Urinary bladder (tissue), 4 donors: ENCODE results near the gene PKD2L1. TPM values are rescaled to one million over a fixed set of nuclear protein-coding genes. Genes with fewer than 3 reads are reported as not detected.
A peak's percentile ranks its signal among the peaks of the same experiment; 100 is the strongest.
"Not testable (repeated sequence)": the region's sequence is repeated elsewhere in the genome, so short reads cannot be mapped to it uniquely, and the experiment has no call there.

Experiments used
- DNase-seq: peaks from one replicate; pipeline ENCODE4 v3.0.0-alpha.2; 2015; ENCODE audit errors: extremely low spot score
- H3K27ac ChIP-seq: one replicate; pipeline ENCODE4 v1.5.1; 2013; ENCODE audit warnings: low read depth, mild to moderate bottlenecking, moderate library complexity
- H3K36me3 ChIP-seq: one replicate; pipeline ENCODE4 v1.6.1; 2013; ENCODE audit warnings: mild to moderate bottlenecking, moderate library complexity; ENCODE audit not compliant: insufficient read depth
- H3K4me1 ChIP-seq: one replicate; pipeline ENCODE4 v1.6.1; 2013; ENCODE audit warnings: mild to moderate bottlenecking, moderate library complexity; ENCODE audit not compliant: insufficient read depth
- H3K4me3 ChIP-seq: one replicate; pipeline ENCODE4 v1.5.1; 2013; ENCODE audit warnings: low read depth, low read length
- WGBS: extraction: QIAGEN DNeasy Blood & Tissue Kit; methylation state at CpG from one replicate; pipeline ENCODE4 v1.1.7; 2013; 5-methylcytosine and 5-hydroxymethylcytosine counted together
- polyA plus RNA-seq: library from polyadenylated mRNA; stranded (reverse); fragments of 200-250 nt; gene quantifications from one replicate; pipeline ENCODE4 v1.2.3, GENCODE V29; 2013
- total RNA-seq: library from RNA; depleted of rRNA; stranded (reverse); fragments of >200 nt; gene quantifications from one replicate; pipeline ENCODE4 v1.2.3, GENCODE V29; 2014
- donor health status: healthy with polysubstance abuse.
- donor health status: healthy.

Gene PKD2L1
- total and polyA plus RNA-seq, 2 donors = not detected

- WGBS = 53% methylated on average over 5 of the region's 5 CpGs
- not testable (repeated sequence) for H3K4me1 ChIP-seq, H3K36me3 ChIP-seq, H3K4me3 ChIP-seq, DNase-seq, H3K27ac ChIP-seq
These were observed 28.9 kb downstream of the PKD2L1 start for GRCh38 chr10:100301123-100301522.

- DNase-seq = no peak
- no peaks in the 10 kb centered on the region for H3K36me3 ChIP-seq
- no peak overlapping the region for H3K4me3 ChIP-seq
- WGBS = 71% methylated on average over 9 of the region's 9 CpGs
- no peak overlapping the region for H3K27ac ChIP-seq
- no peaks in the 10 kb centered on the region for H3K4me1 ChIP-seq
These were observed 32.8 kb downstream of the PKD2L1 start for GRCh38 chr10:100297242-100297641.

DNA sequence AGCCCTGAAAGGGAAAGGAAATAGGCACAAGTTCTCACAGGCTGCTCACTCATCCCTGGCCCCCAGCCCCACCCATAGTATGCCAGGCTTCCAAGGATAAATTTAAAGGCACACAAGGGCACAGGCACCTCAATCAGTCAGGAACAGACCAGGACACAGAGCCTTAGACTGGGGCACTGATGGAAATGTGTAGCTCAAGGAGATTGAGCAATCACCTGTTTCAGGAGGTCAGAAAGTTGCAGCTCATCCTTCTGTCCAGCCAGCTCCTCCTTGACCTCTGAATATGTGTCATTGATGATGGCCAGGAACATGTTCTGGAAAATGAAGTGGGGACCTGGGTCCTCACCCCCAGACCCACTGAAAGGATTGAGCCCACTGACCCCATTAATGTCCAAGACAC is 37.0 kb downstream of the PKD2L1 start:
- H3K27ac ChIP-seq = no peak overlapping the region
- no peaks in the 10 kb centered on the region for H3K4me1 ChIP-seq
- DNase-seq = no peak
- no peaks in the 10 kb centered on the region for H3K36me3 ChIP-seq
- H3K4me3 ChIP-seq = no peak overlapping the region

DNA sequence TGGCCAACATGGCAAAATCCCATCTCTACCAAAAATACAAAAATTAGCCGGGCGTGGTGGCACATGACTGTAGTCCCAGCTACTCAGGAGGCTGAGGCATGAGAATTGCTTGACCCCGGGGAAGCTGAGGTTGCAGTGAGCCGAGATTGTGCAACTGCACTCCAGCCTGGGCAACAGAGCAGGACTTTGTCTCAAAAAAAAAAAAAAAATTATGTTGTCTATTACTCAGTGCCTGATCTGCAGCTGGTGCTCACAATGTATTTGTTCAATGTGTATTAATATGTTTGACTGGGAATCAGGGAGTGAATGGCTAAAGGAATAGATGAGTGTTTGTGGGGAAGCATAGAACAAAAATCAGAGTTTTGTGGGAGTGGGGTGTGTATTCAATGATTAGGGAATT is 37.7 kb downstream of the PKD2L1 start:
- 75% methylated on average over 4 of the region's 4 CpGs for WGBS
- H3K27ac ChIP-seq, H3K36me3 ChIP-seq, H3K4me1 ChIP-seq, H3K4me3 ChIP-seq, DNase-seq: not testable (repeated sequence)

GRCh38 chr10:100291356-100291755 is 38.7 kb downstream of the PKD2L1 start:
- no peaks in the 10 kb centered on the region for H3K36me3 ChIP-seq
- WGBS = 70% methylated on average over 3 of the region's 3 CpGs
- H3K4me3 ChIP-seq = no peak overlapping the region
- no peaks in the 10 kb centered on the region for H3K4me1 ChIP-seq
- no peak overlapping the region for H3K27ac ChIP-seq
- DNase-seq = no peak

- 60% methylated on average over 2 of the region's 2 CpGs for WGBS
These were observed 40.4 kb downstream of the PKD2L1 start for GRCh38 chr10:100289641-100290040.

DNA sequence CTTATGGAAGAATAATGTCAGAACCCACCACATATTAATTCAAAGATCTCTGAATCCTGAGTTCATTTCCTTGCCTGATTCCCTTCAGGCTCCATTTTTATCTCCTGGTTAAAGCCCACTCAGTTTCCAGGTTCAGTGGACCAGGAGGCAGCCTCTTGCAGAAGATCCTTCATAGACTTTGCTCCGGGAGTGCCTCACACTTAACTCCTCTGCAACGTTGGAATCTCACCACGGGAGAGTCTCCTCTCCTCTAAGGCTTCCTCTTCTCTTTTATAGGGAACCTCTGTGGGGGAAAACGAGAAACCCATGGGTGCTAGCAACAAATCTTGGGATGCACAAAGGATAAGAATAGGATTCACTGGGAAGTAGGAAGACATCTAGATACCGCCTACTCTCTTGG is 41.8 kb downstream of the PKD2L1 start:
- Histone ChIP-seq H3K36me3 (no peaks in the 10 kb centered on the region), H3K4me1 (no peaks in the 10 kb centered on the region), H3K27ac (no peak overlapping the region), H3K4me3 (no peak overlapping the region)
- no peak for DNase-seq
- WGBS = 79% methylated on average over 5 of the region's 5 CpGs

More at GRCh38 chr10:100289641-100290040, 40.4 kb downstream of the PKD2L1 start:
- H3K4me1 ChIP-seq = no peaks in the 10 kb centered on the region
- DNase-seq = no peak
- H3K36me3 ChIP-seq = no peaks in the 10 kb centered on the region
- H3K27ac ChIP-seq = no peak overlapping the region
- H3K4me3 ChIP-seq = no peak overlapping the region

DNA sequence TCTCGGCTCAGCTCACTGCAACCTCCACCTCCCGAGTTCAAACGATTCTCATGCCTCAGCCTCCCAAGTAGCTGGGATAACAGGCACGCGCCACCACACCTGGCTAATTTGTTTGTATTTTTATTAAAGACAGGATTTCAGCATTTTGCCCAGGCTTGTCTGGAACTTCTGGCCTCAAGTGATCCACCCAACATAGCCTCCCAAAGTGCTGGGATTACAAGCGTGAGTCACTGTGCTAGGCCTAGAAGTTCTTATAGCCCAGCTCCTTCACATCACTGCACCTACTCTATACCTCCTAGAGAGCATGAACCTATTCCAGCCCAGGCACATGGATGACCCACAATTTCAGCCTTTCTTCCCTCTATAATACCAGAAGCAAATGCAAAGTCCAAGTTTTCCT is 42.3 kb downstream of the PKD2L1 start:
- DNase-seq = no peak
- Histone ChIP-seq H3K4me3 (no peak overlapping the region), H3K27ac (no peak overlapping the region), H3K4me1 (no peaks in the 10 kb centered on the region), H3K36me3 (no peaks in the 10 kb centered on the region)
- 97% methylated on average over 6 of the region's 6 CpGs for WGBS

- H3K4me1 ChIP-seq = no peaks in the 10 kb centered on the region
- peak within 1 kb of the TSS; percentile 74 for H3K4me3 ChIP-seq
- H3K36me3 ChIP-seq = no peaks in the 10 kb centered on the region
- peak within 1 kb of the TSS; percentile 94 for H3K27ac ChIP-seq
- DNase-seq = peak; percentile 67
- WGBS = 1% methylated on average over 63 of the region's 63 CpGs
These were observed 43.7 kb downstream of the PKD2L1 start, which contains the start of gene BLOC1S2 for GRCh38 chr10:100286051-100287033. BLOC1S2 (minus strand) TSS chr10:100286680; CDS start chr10:100286659, 21 bp downstream.

- not testable (repeated sequence) for H3K36me3 ChIP-seq, DNase-seq, H3K4me1 ChIP-seq, H3K4me3 ChIP-seq, H3K27ac ChIP-seq
- WGBS = 87% methylated on average over 12 of the region's 12 CpGs
These were observed 44.7 kb downstream of the PKD2L1 start for GRCh38 chr10:100285326-100285725.

- H3K36me3 ChIP-seq = no peaks in the 10 kb centered on the region
- no peaks in the 10 kb centered on the region for H3K4me1 ChIP-seq
- 94% methylated on average over 3 of the region's 3 CpGs for WGBS
- no peak overlapping the region for H3K27ac ChIP-seq
- DNase-seq = no peak
- H3K4me3 ChIP-seq = no peak overlapping the region
These were observed 47.1 kb downstream of the PKD2L1 start for GRCh38 chr10:100282907-100283306.

DNA sequence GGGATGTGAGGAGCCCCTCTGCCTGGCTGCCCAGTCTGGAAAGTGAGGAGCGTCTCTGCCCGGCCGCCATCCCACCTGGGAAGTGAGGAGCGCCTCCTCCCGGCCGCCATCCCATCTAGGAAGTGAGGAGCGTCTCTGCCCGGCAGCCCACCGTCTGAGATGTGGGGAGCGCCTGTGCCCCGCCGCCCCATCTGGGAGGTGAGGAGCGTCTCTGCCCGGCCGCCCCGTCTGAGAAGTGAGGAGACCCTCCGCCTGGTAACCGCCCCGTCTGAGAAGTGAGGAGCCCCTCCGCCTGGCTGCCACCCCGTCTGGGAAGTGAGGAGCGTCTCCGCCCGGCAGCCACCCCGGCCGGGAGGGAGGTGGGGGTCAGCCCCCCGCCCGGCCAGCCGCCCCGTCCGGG is 53.1 kb downstream of the PKD2L1 start:
- not testable (repeated sequence) for H3K4me3 ChIP-seq, H3K4me1 ChIP-seq, DNase-seq, H3K27ac ChIP-seq, H3K36me3 ChIP-seq
- 89% methylated on average over 20 of the region's 31 CpGs for WGBS

- 1% methylated on average over 49 of the region's 49 CpGs for WGBS
- no peaks in the 10 kb centered on the region for H3K36me3 ChIP-seq
- peak; percentile 70 for DNase-seq
These were observed 62.6 kb downstream of the PKD2L1 start, which contains the start of gene CWF19L1 for GRCh38 chr10:100267239-100268104. CWF19L1 (minus strand) TSS chr10:100267638; CDS start chr10:100267593, 45 bp downstream.

More at GRCh38 chr10:100267239-100268104, 62.6 kb downstream of the PKD2L1 start, which contains the start of gene CWF19L1:
- H3K27ac ChIP-seq = no peak within 1 kb of the TSS
- H3K4me3 ChIP-seq = peak within 1 kb of the TSS; percentile 85
- H3K4me1 ChIP-seq = no peaks in the 10 kb centered on the region
